ENCODE results near the gene ADGRG7.

The ADGRG7 gene

DNA sequence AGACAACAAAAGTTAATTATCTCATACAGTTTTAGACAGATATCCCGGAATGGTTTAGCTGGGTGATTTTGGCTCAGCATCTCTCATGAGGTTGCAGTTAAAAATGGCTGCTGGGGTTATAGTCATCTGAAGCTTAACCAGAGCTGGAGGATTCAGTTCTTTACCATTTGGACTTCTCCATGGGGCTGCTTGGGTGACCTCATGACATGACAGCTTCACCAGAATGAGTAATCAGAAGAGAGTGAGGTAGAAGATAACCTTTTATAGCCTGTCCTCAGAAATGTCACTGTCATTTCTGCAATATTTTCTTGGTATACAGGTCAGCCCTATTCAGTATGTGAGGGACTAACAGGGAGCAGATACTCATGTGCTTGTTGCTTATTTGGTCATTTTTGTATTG is 130.8 kb downstream of the ADGRG7 start:
- no peak overlapping the region for H3K4me3 ChIP-seq (ENCODE audit: low read length)
- no peak for DNase-seq (ENCODE audit: low read depth)
- TF ChIP-seq, protein P1, sequence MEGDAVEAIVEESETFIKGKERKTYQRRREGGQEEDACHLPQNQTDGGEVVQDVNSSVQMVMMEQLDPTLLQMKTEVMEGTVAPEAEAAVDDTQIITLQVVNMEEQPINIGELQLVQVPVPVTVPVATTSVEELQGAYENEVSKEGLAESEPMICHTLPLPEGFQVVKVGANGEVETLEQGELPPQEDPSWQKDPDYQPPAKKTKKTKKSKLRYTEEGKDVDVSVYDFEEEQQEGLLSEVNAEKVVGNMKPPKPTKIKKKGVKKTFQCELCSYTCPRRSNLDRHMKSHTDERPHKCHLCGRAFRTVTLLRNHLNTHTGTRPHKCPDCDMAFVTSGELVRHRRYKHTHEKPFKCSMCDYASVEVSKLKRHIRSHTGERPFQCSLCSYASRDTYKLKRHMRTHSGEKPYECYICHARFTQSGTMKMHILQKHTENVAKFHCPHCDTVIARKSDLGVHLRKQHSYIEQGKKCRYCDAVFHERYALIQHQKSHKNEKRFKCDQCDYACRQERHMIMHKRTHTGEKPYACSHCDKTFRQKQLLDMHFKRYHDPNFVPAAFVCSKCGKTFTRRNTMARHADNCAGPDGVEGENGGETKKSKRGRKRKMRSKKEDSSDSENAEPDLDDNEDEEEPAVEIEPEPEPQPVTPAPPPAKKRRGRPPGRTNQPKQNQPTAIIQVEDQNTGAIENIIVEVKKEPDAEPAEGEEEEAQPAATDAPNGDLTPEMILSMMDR (conservative IDR thresholded peaks at IDR 0.05; ENCODE audit: low read depth, low read length), result no peak

DNA sequence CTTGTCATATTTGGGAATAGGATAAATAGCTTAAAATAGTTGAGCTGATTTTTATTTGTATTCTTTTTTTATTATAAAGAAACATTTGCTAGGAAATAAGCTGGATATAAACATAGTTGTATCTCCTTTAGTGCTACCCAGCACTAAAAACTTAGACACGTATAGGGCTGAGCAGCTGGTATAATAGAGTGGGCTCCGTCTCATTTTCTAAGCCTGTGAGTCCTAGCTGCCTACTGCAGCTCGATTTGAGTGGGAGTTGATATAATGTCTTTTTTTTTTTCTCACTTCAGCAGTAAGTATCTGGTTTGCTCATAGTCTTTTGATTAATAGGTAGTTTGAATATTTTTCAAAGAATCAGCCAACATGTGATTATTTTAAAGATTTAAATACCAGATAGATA is 134.1 kb downstream of the ADGRG7 start:
- no peak overlapping the region for H3K4me3 ChIP-seq (ENCODE audit: low read length)
- DNase-seq (ENCODE audit: low read depth), result no peak
- TF ChIP-seq, protein P1 (conservative IDR thresholded peaks at IDR 0.05; ENCODE audit: low read depth, low read length), result no peak

DNA sequence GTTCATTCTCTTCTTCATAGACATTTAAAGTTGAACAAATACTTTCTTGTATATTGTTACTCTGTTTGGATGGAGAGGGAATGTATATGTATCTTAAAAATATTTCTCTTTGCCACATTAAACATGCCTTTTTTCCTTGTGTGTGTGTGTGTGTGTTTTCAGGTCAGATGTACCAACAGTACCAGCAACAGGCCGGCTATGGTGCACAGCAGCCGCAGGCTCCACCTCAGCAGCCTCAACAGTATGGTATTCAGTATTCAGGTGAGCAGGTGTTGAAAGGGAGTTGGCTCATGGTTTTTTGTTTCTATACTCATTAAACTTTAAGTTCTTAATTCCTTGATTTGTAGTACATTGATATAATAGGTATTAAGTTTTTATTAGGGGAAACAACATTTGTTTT is 135.3 kb downstream of the ADGRG7 start:
- no peak overlapping the region for H3K4me3 ChIP-seq (ENCODE audit: low read length)
- TF ChIP-seq, protein P1 (conservative IDR thresholded peaks at IDR 0.05; ENCODE audit: low read depth, low read length), result no peak
- no peak for DNase-seq (ENCODE audit: low read depth)

All from retinal pigment epithelial cell (primary cell).